ENCODE measurements around the gene DPF1. TPM values are rescaled to one million over a fixed set of nuclear protein-coding genes. Genes with fewer than 3 reads are reported as not detected.
A peak's percentile ranks its signal among the peaks of the same experiment; 100 is the strongest.

Gene DPF1
- total and polyA plus RNA-seq, 10 of the 15 experiments (the other 5 are each of a cell fraction or from before 2014, with no cell fraction given): 0.11 to 4.3 (median 2.4) TPM

DNA sequence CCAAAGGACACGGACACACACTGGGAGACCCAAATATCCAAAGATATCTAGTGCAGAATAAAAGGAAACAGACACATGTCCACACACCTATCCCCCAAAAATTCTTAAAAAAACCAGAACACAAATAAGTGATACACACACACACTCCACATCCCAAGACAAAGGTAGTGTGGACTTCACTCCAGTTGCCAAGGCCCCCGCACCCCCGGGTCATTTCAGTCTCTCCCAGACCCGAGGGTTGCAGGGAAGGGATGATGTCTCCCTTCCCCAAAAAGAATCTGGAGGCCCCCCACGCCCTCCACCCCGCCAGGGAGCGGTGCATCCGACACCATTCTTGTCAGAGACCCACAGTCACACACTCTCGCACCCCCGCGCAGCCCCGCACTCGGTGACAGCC, 407 bp downstream of the DPF1 start (continued):
- no peak for TF ChIP-seq NRF1 (conservative IDR thresholded peaks at IDR 0.05; ENCODE audit: low read depth, low read length)
- TF ChIP-seq, protein P1, sequence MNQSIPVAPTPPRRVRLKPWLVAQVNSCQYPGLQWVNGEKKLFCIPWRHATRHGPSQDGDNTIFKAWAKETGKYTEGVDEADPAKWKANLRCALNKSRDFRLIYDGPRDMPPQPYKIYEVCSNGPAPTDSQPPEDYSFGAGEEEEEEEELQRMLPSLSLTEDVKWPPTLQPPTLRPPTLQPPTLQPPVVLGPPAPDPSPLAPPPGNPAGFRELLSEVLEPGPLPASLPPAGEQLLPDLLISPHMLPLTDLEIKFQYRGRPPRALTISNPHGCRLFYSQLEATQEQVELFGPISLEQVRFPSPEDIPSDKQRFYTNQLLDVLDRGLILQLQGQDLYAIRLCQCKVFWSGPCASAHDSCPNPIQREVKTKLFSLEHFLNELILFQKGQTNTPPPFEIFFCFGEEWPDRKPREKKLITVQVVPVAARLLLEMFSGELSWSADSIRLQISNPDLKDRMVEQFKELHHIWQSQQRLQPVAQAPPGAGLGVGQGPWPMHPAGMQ (IDR thresholded peaks at IDR 0.05; ENCODE audit: borderline replicate concordance): no peak
- no peak for TF ChIP-seq SREBF2 (IDR thresholded peaks at IDR 0.05; ENCODE audit: low read length)
- TF ChIP-seq TCF12 (IDR thresholded peaks at IDR 0.05; ENCODE audit: low read depth, low read length): no peak
- TF ChIP-seq, protein P2, sequence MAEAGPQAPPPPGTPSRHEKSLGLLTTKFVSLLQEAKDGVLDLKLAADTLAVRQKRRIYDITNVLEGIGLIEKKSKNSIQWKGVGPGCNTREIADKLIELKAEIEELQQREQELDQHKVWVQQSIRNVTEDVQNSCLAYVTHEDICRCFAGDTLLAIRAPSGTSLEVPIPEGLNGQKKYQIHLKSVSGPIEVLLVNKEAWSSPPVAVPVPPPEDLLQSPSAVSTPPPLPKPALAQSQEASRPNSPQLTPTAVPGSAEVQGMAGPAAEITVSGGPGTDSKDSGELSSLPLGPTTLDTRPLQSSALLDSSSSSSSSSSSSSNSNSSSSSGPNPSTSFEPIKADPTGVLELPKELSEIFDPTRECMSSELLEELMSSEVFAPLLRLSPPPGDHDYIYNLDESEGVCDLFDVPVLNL (IDR thresholded peaks at IDR 0.05; ENCODE audit: low read depth, low read length): no peak
- TF ChIP-seq, protein P3, sequence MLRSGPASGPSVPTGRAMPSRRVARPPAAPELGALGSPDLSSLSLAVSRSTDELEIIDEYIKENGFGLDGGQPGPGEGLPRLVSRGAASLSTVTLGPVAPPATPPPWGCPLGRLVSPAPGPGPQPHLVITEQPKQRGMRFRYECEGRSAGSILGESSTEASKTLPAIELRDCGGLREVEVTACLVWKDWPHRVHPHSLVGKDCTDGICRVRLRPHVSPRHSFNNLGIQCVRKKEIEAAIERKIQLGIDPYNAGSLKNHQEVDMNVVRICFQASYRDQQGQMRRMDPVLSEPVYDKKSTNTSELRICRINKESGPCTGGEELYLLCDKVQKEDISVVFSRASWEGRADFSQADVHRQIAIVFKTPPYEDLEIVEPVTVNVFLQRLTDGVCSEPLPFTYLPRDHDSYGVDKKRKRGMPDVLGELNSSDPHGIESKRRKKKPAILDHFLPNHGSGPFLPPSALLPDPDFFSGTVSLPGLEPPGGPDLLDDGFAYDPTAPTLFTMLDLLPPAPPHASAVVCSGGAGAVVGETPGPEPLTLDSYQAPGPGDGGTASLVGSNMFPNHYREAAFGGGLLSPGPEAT (IDR thresholded peaks at IDR 0.05; ENCODE audit: low read depth): no peak

DNA sequence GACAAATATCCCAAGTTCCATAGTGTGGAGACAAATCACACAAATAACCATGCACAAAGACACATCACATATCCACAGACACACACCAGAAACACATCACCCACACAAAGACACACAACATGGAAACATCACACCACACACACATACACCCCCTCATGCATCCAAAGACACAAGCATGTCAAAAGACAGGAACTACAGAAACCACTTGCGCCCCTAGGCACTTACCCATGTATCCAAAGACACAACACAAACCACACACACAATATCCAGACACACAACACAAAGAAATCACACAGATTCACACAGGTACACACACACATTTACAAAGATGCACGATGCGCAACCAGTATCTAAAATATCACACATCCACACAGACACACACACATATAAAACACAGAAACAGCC, 901 bp downstream of the DPF1 start:
- no peak overlapping the region for H3K27ac ChIP-seq (ENCODE audit: control insufficient read depth, insufficient read depth)
- ChIA-PET CTCF (no interaction called here), POLR2A (no interaction called here), SMC1A (ENCODE audit: uncharacterized antibody, unreplicated experiment) (no interaction called here), RAD21 (ENCODE audit: unreplicated experiment) (no interaction called here)
- no peak overlapping the region; the same call in 1 of the 2 replicates for H2AFZ ChIP-seq (ENCODE audit: control insufficient read depth, low read depth, low read length)
- H3K27me3 ChIP-seq (replicated peaks in 1 of 2; ENCODE audit: control insufficient read depth in 2 of 2, insufficient read depth in 2 of 2, low read length in 1 of 2): peaks cover 3 to 7% of the 10 kb centered on the region in 2 experiments; a peak in 3 of 4 replicates
- in situ Hi-C loops (cut with MboI): no loop called here
- TF ChIP-seq MEF2A (IDR thresholded peaks at IDR 0.05; ENCODE audit: insufficient read depth, low read depth, low read length) (no peak), HDGF (IDR thresholded peaks at IDR 0.05) (0 out of 2 replicates have a peak, but pooled peaks have one; percentile 57)
- no peak for DNase-seq (ENCODE audit: low read depth, low spot score)
- intact Hi-C loops (cut with micrococcal nuclease; ENCODE audit: unreplicated experiment): no loop called here
- peak overlapping the region; percentile 72 for H3K4me2 ChIP-seq (ENCODE audit: control insufficient read depth, insufficient read depth)
- H3K79me2 ChIP-seq (ENCODE audit: control insufficient read depth, insufficient read depth, low read length): no peaks in the 10 kb centered on the region
- H4K20me1 ChIP-seq (ENCODE audit: control insufficient read depth, insufficient read depth): no peaks in the 10 kb centered on the region
- H3K9ac ChIP-seq (ENCODE audit: control insufficient read depth, insufficient read depth, low read length): no peak overlapping the region
- peak; percentile 35 for FAIRE-seq
- WGBS (ENCODE audit: insufficient coverage, insufficient replicate concordance, low lambda C conversion rate, missing lambda C conversion rate): 65% methylated on average over 3 of the region's 3 CpGs
- no peak for ATAC-seq
- no peaks in the 10 kb centered on the region for H3K9me3 ChIP-seq (replicated peaks; ENCODE audit: control insufficient read depth, insufficient read depth, low read length)
- H3K4me1 ChIP-seq (ENCODE audit: control insufficient read depth, insufficient read depth, low read length): 0 out of 2 replicates have a peak, but pooled peaks cover 4% of the 10 kb centered on the region
- H3K36me3 ChIP-seq (ENCODE audit: control insufficient read depth in 2 of 2, insufficient read depth in 2 of 2, low read length in 1 of 2): no peaks in the 10 kb centered on the region
- H3K4me3 ChIP-seq: peak overlapping the region; percentile 89
- no TSS peak for BruUV-seq (replicated peaks)
